ENCODE results near the gene SGTB. TPM values are rescaled to one million over a fixed set of nuclear protein-coding genes. Genes with fewer than 3 reads are reported as not detected.
A peak's percentile ranks its signal among the peaks of the same experiment; 100 is the strongest.

The SGTB gene
- total and polyA plus RNA-seq, 2 donors (not counting 1 experiment from before 2014, with no cell fraction given): 18.7 to 32.4 TPM

GRCh38 chr5:65672796-65673195 is 49.1 kb downstream of the SGTB start:
- Histone ChIP-seq H3K27me3 (ENCODE audit: control insufficient read depth, insufficient read depth, low read length) (no peaks in the 10 kb centered on the region), H3K27ac (ENCODE audit: insufficient read depth, low read length) (no peak overlapping the region), H3K79me2 (ENCODE audit: control insufficient read depth, insufficient read depth, low read length) (no peaks in the 10 kb centered on the region), H3K9me3 (ENCODE audit: control insufficient read depth, insufficient read depth, low read depth, low read length) (no peaks in the 10 kb centered on the region), H3K9ac (ENCODE audit: insufficient read depth, low read length) (no peak overlapping the region), H3K4me2 (ENCODE audit: extremely low read depth, insufficient read depth, low read length) (no peak overlapping the region), H3K4me3 (replicated peaks in 1 of 4; ENCODE audit: control extremely low read depth in 1 of 4, insufficient read depth in 1 of 4, low read depth in 3 of 4, low read length in 4 of 4) (no peak overlapping the region), H3K4me1 (ENCODE audit: control insufficient read depth, extremely low read depth, insufficient read depth, low read length) (peaks cover 3% of the 10 kb centered on the region), H4K20me1 (ENCODE audit: control insufficient read depth, extremely low read depth, insufficient read depth, low read length) (no peaks in the 10 kb centered on the region), H2AFZ (ENCODE audit: low read length) (no peak overlapping the region), H3K36me3 (ENCODE audit: control insufficient read depth, insufficient read depth, low read length) (peaks cover 1% of the 10 kb centered on the region)
- no peak for TF ChIP-seq CTCF (conservative IDR thresholded peaks at IDR 0.05 in 1 of 2, IDR thresholded peaks at IDR 0.05 in 1 of 2; ENCODE audit: low read depth in 1 of 2, low read length in 2 of 2)
- TF ChIP-seq EZH2 (IDR thresholded peaks at IDR 0.05; ENCODE audit: low read length, missing control alignments): no peak
- DNase-seq (ENCODE audit: low read depth in 2 of 2): peak; percentile 40 to 75

- H3K27me3 ChIP-seq (ENCODE audit: control insufficient read depth, insufficient read depth, low read length): no peaks in the 10 kb centered on the region
- H3K79me2 ChIP-seq (ENCODE audit: control insufficient read depth, insufficient read depth, low read length): no peaks in the 10 kb centered on the region
- H4K20me1 ChIP-seq (ENCODE audit: control insufficient read depth, extremely low read depth, insufficient read depth, low read length): no peaks in the 10 kb centered on the region
- TF ChIP-seq CTCF (conservative IDR thresholded peaks at IDR 0.05 in 1 of 2, IDR thresholded peaks at IDR 0.05 in 1 of 2; ENCODE audit: low read depth in 1 of 2, low read length in 2 of 2) (no peak), EZH2 (IDR thresholded peaks at IDR 0.05; ENCODE audit: low read length, missing control alignments) (no peak)
- no peak overlapping the region for H3K4me2 ChIP-seq (ENCODE audit: extremely low read depth, insufficient read depth, low read length)
- no peak for DNase-seq (ENCODE audit: low read depth in 2 of 2)
- H3K36me3 ChIP-seq (ENCODE audit: control insufficient read depth, insufficient read depth, low read length): peaks cover 1% of the 10 kb centered on the region
- H3K9me3 ChIP-seq (ENCODE audit: control insufficient read depth, insufficient read depth, low read depth, low read length): no peaks in the 10 kb centered on the region
- no peak overlapping the region for H3K9ac ChIP-seq (ENCODE audit: insufficient read depth, low read length)
- H2AFZ ChIP-seq (ENCODE audit: low read length): no peak overlapping the region
- no peak overlapping the region for H3K4me3 ChIP-seq (replicated peaks in 1 of 4; ENCODE audit: control extremely low read depth in 1 of 4, insufficient read depth in 1 of 4, low read depth in 3 of 4, low read length in 4 of 4)
- peaks cover 3% of the 10 kb centered on the region for H3K4me1 ChIP-seq (ENCODE audit: control insufficient read depth, extremely low read depth, insufficient read depth, low read length)
- H3K27ac ChIP-seq (ENCODE audit: insufficient read depth, low read length): no peak overlapping the region
Measured at GRCh38 chr5:65668696-65669095, 53.2 kb downstream of the SGTB start.

GRCh38 chr5:65663804-65664521 is 57.9 kb downstream of the SGTB start:
- H4K20me1 ChIP-seq (ENCODE audit: control insufficient read depth, extremely low read depth, insufficient read depth, low read length): no peaks in the 10 kb centered on the region
- H3K27me3 ChIP-seq (ENCODE audit: control insufficient read depth, insufficient read depth, low read length): no peaks in the 10 kb centered on the region
- no peak overlapping the region for H3K4me3 ChIP-seq (replicated peaks in 1 of 4; ENCODE audit: control extremely low read depth in 1 of 4, insufficient read depth in 1 of 4, low read depth in 3 of 4, low read length in 4 of 4)
- H3K27ac ChIP-seq (ENCODE audit: insufficient read depth, low read length): no peak overlapping the region
- no peak for TF ChIP-seq EZH2 (IDR thresholded peaks at IDR 0.05; ENCODE audit: low read length, missing control alignments)
- TF ChIP-seq CTCF (conservative IDR thresholded peaks at IDR 0.05 in 1 of 2, IDR thresholded peaks at IDR 0.05 in 1 of 2; ENCODE audit: low read depth in 1 of 2, low read length in 2 of 2): peak; percentile 40 to 61
- H3K36me3 ChIP-seq (ENCODE audit: control insufficient read depth, insufficient read depth, low read length): no peaks in the 10 kb centered on the region
- no peak overlapping the region for H3K9ac ChIP-seq (ENCODE audit: insufficient read depth, low read length)
- no peaks in the 10 kb centered on the region for H3K79me2 ChIP-seq (ENCODE audit: control insufficient read depth, insufficient read depth, low read length)
- H3K4me1 ChIP-seq (ENCODE audit: control insufficient read depth, extremely low read depth, insufficient read depth, low read length): no peaks in the 10 kb centered on the region
- no peak overlapping the region for H3K4me2 ChIP-seq (ENCODE audit: extremely low read depth, insufficient read depth, low read length)
- no peak overlapping the region for H2AFZ ChIP-seq (ENCODE audit: low read length)
- peak; percentile 22 to 28 for DNase-seq (ENCODE audit: low read depth in 2 of 2)
- H3K9me3 ChIP-seq (ENCODE audit: control insufficient read depth, insufficient read depth, low read depth, low read length): no peaks in the 10 kb centered on the region

All from fibroblast of lung (primary cell).